Subcutaneous adipose tissue (tissue), 4 donors: ENCODE data around the gene C19orf44. TPM values are rescaled to one million over a fixed set of nuclear protein-coding genes. Genes with fewer than 3 reads are reported as not detected.

Experiments
- total RNA-seq, 4 donors: library from RNA; depleted of rRNA; stranded (reverse); fragments of >200 nt; gene quantifications; one replicate each; pipeline ENCODE4 v1.1.0, GENCODE V29; 2016
- TF ChIP-seq, protein P1 (sequence below): fragments of 450-650 bp; IDR thresholded peaks from one replicate; pipeline ENCODE4 v1.5.1; 2016; ENCODE audit warnings: low read depth, mild to moderate bottlenecking, control low read depth, antibody characterized with exemption, moderate library complexity

The C19orf44 gene
- total RNA-seq, 4 donors from 2014 or later: 2.9 to 9.5 (median 6.3) TPM

- TF ChIP-seq, protein P1, sequence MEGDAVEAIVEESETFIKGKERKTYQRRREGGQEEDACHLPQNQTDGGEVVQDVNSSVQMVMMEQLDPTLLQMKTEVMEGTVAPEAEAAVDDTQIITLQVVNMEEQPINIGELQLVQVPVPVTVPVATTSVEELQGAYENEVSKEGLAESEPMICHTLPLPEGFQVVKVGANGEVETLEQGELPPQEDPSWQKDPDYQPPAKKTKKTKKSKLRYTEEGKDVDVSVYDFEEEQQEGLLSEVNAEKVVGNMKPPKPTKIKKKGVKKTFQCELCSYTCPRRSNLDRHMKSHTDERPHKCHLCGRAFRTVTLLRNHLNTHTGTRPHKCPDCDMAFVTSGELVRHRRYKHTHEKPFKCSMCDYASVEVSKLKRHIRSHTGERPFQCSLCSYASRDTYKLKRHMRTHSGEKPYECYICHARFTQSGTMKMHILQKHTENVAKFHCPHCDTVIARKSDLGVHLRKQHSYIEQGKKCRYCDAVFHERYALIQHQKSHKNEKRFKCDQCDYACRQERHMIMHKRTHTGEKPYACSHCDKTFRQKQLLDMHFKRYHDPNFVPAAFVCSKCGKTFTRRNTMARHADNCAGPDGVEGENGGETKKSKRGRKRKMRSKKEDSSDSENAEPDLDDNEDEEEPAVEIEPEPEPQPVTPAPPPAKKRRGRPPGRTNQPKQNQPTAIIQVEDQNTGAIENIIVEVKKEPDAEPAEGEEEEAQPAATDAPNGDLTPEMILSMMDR: no peak
These were observed 26.6 kb downstream of the C19orf44 start for GRCh38 chr19:16522559-16523377.

DNA sequence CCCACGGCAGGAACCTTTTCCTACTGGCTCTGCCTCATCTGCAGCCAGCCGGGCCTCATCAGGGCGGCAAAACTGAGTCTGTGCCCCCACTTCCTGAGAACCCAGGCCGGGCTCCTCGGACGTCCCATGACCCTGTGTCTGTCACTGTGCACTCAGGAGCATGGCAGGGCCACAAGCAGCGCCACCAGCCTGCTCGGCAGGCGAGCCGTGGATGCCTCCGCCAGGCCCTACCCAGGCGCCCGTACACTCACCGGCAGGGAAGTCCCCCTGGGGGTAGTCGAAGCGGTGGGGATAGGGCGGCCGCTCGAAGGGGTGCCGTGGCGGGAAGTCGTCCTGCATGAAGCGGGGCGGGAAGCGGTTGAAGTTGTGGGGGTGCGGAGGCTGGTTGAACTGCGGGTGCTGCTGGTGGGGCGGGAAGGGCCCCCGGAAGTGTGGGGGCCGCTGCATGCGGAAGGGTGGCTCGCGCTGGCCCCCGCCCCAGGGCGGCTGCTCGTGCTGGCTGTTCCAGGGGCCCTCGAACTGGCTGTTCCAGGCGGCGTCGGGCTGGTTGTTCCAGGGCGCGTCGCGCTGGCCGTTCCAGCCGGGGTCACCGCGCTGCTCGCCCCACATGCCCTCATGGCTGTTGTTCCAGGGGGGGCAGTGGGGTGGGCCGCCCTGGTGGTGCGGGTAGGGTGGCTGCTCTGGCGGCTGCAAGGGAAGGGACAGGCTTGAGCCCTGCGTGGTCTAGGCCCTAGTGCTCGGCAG lies 29.0 kb downstream of the C19orf44 start:
- TF ChIP-seq, protein P1: no peak

DNA sequence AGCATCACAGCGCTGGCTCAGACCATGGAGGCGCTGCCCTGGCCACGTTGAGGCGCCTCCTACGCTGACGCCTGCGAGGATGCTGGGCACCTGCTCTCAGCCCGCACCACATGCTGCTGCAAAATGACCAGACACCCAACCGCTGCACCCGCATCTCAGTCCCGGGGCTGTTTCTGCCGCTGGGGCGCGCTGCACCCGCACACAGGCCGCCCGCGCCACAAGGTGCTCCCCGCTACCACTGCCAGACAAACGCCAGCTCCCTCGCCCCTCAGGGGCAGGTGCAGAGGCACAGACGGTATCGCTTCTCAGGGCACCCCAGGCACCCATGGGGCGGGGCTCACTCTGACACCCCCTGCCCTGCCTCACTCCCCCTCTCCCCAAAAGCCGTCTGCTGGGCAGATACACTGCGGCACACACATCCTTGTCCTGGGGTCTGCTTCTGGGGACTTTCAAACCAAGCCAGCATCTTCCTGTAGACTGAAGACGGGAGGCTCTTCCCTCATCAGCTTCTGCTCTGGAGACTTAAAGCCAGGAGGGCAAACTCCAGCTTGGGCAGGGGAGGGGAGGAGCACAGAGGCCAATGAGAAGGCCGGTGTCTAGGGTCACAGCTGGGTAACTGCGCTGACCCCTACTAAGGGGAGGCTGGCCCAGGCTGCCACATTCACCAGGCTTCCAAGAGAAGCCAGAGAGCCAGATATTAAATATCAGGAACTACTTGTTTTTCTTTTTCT lies 29.7 kb downstream of the C19orf44 start:
- TF ChIP-seq, protein P1: no peak

DNA sequence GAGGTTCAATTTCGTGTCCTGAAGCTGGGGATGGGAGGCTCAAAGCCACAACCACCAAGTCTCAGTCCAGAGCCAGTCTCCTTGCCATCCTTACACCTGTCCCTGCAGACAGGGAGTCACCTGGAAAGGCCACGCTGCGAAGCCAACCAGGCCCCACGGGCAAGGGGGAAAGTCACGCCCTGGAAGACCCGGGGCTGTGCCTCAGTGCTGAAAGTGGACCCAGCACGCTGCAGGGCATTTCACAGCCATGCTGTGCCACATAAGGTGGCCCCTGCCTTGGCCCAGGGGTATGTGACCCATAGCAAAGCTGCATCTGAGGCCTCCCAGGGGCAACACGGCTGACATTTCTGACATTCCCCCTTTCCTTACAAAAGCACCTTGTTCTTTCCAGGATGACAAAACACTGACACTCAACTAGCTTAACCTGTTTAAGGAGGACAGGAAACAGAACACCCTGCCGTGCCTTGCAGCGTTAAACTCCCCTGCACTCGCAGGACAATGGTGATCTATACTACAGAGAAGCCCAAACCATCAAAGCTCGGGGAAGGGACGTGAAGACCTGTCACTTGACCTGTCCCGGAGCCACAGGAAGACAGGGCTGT lies 31.2 kb downstream of the C19orf44 start:
- TF ChIP-seq, protein P1: no peak

- TF ChIP-seq, protein P1: no peak
These were observed 31.9 kb downstream of the C19orf44 start for GRCh38 chr19:16527971-16528521.

GRCh38 chr19:16529466-16530144 lies 33.4 kb downstream of the C19orf44 start:
- TF ChIP-seq, protein P1: no peak
